ENCODE measurements around the gene SLC16A8. TPM values are rescaled to one million over a fixed set of nuclear protein-coding genes. Genes with fewer than 3 reads are reported as not detected.

The SLC16A8 gene
- total RNA-seq, 1 experiment from 2014 or later, result not detected

DNA sequence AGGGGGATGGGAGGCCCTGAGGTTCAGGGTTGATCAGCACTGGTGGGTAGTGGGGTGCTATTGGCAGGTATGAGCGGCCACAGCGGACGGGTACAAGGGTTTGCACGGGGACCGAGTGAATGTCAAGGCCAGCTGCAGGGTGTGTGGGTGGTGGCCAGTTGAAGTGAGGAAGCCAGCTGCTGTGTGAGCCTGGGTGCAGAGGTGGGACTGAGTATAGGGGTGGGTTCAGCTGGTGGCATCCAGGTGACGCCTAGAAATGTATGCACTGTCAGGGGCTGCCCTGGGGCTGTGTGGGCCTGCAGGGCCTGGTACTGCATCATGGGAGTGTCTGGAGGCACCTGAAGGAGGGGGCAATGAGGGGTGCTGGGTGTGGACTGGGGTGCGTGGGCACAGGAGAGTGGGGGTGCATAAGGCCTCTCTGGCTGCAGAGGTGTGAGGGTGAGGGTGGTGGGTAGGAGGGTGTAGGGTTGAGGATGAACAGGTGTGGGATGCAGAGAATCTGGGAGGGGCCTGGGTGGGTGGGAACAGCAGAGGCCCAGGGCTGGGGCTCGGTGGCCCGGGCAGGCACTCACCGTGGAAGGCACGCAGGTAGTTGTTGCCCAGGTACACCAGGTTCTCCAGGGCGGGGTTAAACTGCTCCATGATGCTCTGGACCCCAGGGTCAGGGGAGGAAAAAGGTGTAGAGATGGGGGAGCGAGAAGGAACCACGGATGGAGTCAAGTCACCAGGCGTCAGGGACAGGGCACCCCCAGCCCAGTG, 24.8 kb upstream of the SLC16A8 start:
- no peak overlapping the region for H3K27ac ChIP-seq (ENCODE audit: low read depth, low read length)
- no peak overlapping the region for H3K9ac ChIP-seq (ENCODE audit: low read length)
- ChIA-PET RAD21 (ENCODE audit: low non-redundant PET in 1 of 2, low total read pairs in 2 of 2, uncharacterized antibody in 2 of 2, unreplicated experiment in 2 of 2) (no interaction called here), CTCF (interaction anchor here (1.7 kb wide), 1 partner anchor 11 kb away, joined by 11 read pairs; no protein-coding TSS in a partner anchor), POLR2A (no interaction called here)
- TF ChIP-seq RAD21 (IDR thresholded peaks at IDR 0.05; ENCODE audit: low read depth) (no peak), YY1 (IDR thresholded peaks at IDR 0.05; ENCODE audit: extremely low read depth, insufficient replicate concordance, low read depth, low read length) (no peak), ZNF274 (IDR thresholded peaks at IDR 0.05; ENCODE audit: low read depth, low read length) (no peak), TCF7L2 (IDR thresholded peaks at IDR 0.05; ENCODE audit: borderline replicate concordance, extremely low read depth, insufficient read depth, insufficient read length) (no peak), EGR1 (IDR thresholded peaks at IDR 0.05; ENCODE audit: low read depth) (no peak), CBX3 (IDR thresholded peaks at IDR 0.05; ENCODE audit: low read depth) (no peak), ELF1 (IDR thresholded peaks at IDR 0.05; ENCODE audit: borderline replicate concordance, low read depth) (no peak), JUND (IDR thresholded peaks at IDR 0.05) (no peak), POLR2AphosphoS5 (IDR thresholded peaks at IDR 0.05; ENCODE audit: low read depth, low read length) (no peak), FOSL1 (IDR thresholded peaks at IDR 0.05; ENCODE audit: low read depth) (no peak)
- TF ChIP-seq, protein P1, sequence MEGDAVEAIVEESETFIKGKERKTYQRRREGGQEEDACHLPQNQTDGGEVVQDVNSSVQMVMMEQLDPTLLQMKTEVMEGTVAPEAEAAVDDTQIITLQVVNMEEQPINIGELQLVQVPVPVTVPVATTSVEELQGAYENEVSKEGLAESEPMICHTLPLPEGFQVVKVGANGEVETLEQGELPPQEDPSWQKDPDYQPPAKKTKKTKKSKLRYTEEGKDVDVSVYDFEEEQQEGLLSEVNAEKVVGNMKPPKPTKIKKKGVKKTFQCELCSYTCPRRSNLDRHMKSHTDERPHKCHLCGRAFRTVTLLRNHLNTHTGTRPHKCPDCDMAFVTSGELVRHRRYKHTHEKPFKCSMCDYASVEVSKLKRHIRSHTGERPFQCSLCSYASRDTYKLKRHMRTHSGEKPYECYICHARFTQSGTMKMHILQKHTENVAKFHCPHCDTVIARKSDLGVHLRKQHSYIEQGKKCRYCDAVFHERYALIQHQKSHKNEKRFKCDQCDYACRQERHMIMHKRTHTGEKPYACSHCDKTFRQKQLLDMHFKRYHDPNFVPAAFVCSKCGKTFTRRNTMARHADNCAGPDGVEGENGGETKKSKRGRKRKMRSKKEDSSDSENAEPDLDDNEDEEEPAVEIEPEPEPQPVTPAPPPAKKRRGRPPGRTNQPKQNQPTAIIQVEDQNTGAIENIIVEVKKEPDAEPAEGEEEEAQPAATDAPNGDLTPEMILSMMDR (IDR thresholded peaks at IDR 0.05 in 2 of 3, conservative IDR thresholded peaks at IDR 0.05 in 1 of 3; ENCODE audit: borderline replicate concordance in 1 of 3, insufficient read depth in 1 of 3, low read depth in 2 of 3, low read length in 2 of 3), result no peak
- TF ChIP-seq, protein P2, sequence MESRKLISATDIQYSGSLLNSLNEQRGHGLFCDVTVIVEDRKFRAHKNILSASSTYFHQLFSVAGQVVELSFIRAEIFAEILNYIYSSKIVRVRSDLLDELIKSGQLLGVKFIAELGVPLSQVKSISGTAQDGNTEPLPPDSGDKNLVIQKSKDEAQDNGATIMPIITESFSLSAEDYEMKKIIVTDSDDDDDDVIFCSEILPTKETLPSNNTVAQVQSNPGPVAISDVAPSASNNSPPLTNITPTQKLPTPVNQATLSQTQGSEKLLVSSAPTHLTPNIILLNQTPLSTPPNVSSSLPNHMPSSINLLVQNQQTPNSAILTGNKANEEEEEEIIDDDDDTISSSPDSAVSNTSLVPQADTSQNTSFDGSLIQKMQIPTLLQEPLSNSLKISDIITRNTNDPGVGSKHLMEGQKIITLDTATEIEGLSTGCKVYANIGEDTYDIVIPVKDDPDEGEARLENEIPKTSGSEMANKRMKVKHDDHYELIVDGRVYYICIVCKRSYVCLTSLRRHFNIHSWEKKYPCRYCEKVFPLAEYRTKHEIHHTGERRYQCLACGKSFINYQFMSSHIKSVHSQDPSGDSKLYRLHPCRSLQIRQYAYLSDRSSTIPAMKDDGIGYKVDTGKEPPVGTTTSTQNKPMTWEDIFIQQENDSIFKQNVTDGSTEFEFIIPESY (IDR thresholded peaks at IDR 0.05; ENCODE audit: extremely low read depth, insufficient replicate concordance, low read length), result no peak
- H3K36me3 ChIP-seq (ENCODE audit: control insufficient read depth in 1 of 2, insufficient read depth in 2 of 2, low read length in 2 of 2), result no peaks in the 10 kb centered on the region
- H3K9me2 ChIP-seq (ENCODE audit: insufficient read depth), result no peaks in the 10 kb centered on the region
- H3K27me3 ChIP-seq (ENCODE audit: insufficient read depth, low read length), result no peaks in the 10 kb centered on the region
- peaks cover 14 to 21% of the 10 kb centered on the region in 2 experiments for H3K4me1 ChIP-seq (ENCODE audit: control insufficient read depth in 1 of 2, insufficient read depth in 2 of 2, low read length in 2 of 2)
- H3K79me2 ChIP-seq (ENCODE audit: insufficient read depth, low read length), result no peaks in the 10 kb centered on the region
- no peak overlapping the region for H2AFZ ChIP-seq (ENCODE audit: low read depth, low read length, poor library complexity, severe bottlenecking)
- H3K9me3 ChIP-seq (ENCODE audit: control insufficient read depth in 1 of 2, insufficient read depth in 1 of 2, low read depth in 1 of 2, low read length in 2 of 2), result no peaks in the 10 kb centered on the region
- no peak overlapping the region for H3K4me2 ChIP-seq (ENCODE audit: low read length)
- H4K20me1 ChIP-seq (ENCODE audit: insufficient read depth), result no peaks in the 10 kb centered on the region
- ATAC-seq, result no peak
- no peak for DNase-seq (ENCODE audit: low read depth, low spot score)
- BruUV-seq (replicated peaks), result no TSS peak
- intact Hi-C loops (cut with micrococcal nuclease), result no loop called here
- H3K4me3 ChIP-seq (replicated peaks in 1 of 2; ENCODE audit: low read depth in 1 of 2, low read length in 2 of 2), result no peak overlapping the region

Data from HCT116 (cell line).